Nephron progenitor cell (in vitro differentiated cells): Measurements from ENCODE around the gene IFT81.

Experiments
- DNase-seq: peaks from one replicate; pipeline ENCODE4 v3.0.0; 2021
- H3K27ac Mint-ChIP-seq: 2 replicates; pipeline ENCODE4 v1.8.0; 2021; ENCODE audit warnings: mild to moderate bottlenecking, moderate library complexity, mixed read lengths
- H3K27me3 Mint-ChIP-seq: 2 replicates; pipeline ENCODE4 v1.8.0; 2021; ENCODE audit warnings: mild to moderate bottlenecking, low read depth, mixed read lengths; ENCODE audit not compliant: poor library complexity
- H3K36me3 Mint-ChIP-seq: 2 replicates; pipeline ENCODE4 v1.8.0; 2021; ENCODE audit warnings: low read depth, mixed read lengths
- H3K4me1 Mint-ChIP-seq: 2 replicates; pipeline ENCODE4 v1.8.0; 2021; ENCODE audit warnings: mixed read lengths
- H3K4me3 Mint-ChIP-seq: 2 replicates; pipeline ENCODE4 v1.8.0; 2021; ENCODE audit warnings: mild to moderate bottlenecking, moderate library complexity, mixed read lengths
- H3K9me3 Mint-ChIP-seq: 2 replicates; pipeline ENCODE4 v1.8.0; 2021; ENCODE audit warnings: mild to moderate bottlenecking, moderate library complexity, mixed read lengths
- TF ChIP-seq, protein P1 (sequence below): fragments of 200-600 bp; sonication (generic); IDR thresholded peaks from 2 replicates; pipeline ENCODE4 v1.5.0; 2021; ENCODE audit warnings: antibody characterized with exemption

The IFT81 gene

GRCh38 chr12:110165540-110166159 is 41.5 kb downstream of the IFT81 start:
- TF ChIP-seq, protein P1, sequence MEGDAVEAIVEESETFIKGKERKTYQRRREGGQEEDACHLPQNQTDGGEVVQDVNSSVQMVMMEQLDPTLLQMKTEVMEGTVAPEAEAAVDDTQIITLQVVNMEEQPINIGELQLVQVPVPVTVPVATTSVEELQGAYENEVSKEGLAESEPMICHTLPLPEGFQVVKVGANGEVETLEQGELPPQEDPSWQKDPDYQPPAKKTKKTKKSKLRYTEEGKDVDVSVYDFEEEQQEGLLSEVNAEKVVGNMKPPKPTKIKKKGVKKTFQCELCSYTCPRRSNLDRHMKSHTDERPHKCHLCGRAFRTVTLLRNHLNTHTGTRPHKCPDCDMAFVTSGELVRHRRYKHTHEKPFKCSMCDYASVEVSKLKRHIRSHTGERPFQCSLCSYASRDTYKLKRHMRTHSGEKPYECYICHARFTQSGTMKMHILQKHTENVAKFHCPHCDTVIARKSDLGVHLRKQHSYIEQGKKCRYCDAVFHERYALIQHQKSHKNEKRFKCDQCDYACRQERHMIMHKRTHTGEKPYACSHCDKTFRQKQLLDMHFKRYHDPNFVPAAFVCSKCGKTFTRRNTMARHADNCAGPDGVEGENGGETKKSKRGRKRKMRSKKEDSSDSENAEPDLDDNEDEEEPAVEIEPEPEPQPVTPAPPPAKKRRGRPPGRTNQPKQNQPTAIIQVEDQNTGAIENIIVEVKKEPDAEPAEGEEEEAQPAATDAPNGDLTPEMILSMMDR, result no peak
- no peaks in the 10 kb centered on the region for H3K4me1 Mint-ChIP-seq
- H3K36me3 Mint-ChIP-seq, result peaks cover 71% of the 10 kb centered on the region
- H3K4me3 Mint-ChIP-seq, result no peak overlapping the region
- H3K27ac Mint-ChIP-seq, result no peak overlapping the region
- no peaks in the 10 kb centered on the region for H3K9me3 Mint-ChIP-seq
- no peak for DNase-seq
- no peaks in the 10 kb centered on the region for H3K27me3 Mint-ChIP-seq

DNA sequence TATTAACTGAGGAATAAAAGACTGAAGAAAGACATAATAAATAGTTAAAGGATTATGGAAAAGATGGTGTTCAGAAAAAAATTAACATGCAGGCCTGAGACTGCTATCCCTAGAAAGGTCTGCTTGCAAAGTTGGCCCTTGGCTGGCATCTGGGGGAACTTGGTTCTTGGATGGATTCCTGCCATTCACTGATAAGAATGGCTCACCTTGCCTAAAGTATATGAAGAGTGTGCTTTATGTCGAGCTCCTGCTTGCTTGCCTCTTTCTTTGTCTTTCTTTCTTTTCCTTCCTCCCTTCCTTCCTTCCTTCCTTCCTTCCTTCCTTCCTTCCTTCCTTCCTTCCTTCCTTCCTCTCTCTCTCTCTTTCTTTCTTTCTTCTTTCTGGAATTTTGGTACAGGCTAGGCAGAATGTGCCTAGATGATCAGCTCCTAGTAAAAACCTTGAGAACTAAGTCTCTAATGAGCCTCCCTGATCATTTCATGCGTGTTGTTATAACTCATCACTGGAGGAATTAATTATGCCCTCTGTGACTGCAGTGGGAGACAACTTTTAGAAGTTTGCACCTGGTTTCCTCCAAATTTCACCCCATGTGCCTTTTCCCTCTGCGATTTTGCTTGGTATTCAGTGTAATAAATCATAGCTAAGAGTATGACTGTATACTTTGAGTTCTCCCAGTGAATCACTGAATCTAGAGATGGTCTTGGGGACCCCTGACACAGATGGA is 44.7 kb downstream of the IFT81 start:
- Mint-ChIP-seq H3K4me3 (no peak overlapping the region), H3K36me3 (peaks cover 71% of the 10 kb centered on the region), H3K4me1 (peaks cover 9% of the 10 kb centered on the region), H3K27me3 (no peaks in the 10 kb centered on the region), H3K9me3 (peaks cover 13% of the 10 kb centered on the region), H3K27ac (no peak overlapping the region)
- no peak for DNase-seq
- TF ChIP-seq, protein P1, result no peak

GRCh38 chr12:110170535-110171185 is 46.5 kb downstream of the IFT81 start:
- peak overlapping the region; percentile 32 for H3K27ac Mint-ChIP-seq
- no peak for DNase-seq
- H3K36me3 Mint-ChIP-seq, result peaks cover 68% of the 10 kb centered on the region

DNA sequence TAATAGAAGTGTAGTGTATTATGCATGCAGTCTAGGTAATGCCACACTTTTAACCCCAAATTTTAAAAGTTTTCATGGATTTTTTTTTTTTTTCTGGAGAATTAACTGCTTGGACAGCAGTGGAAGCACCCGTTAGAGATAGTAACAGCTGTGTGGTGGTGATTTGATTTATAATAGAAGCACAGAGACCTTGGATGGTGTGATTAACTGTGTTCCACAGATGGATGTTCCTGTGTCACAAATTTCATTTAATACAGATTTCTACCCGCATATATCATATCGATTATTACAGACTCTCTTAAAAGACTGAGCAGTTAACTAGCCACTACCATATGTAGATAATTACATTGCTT is 47.0 kb downstream of the IFT81 start:
- Mint-ChIP-seq H3K4me3 (no peak overlapping the region), H3K36me3 (peaks cover 69% of the 10 kb centered on the region), H3K27ac (no peak overlapping the region), H3K4me1 (peaks cover 9% of the 10 kb centered on the region), H3K27me3 (no peaks in the 10 kb centered on the region), H3K9me3 (peaks cover 13% of the 10 kb centered on the region)
- DNase-seq, result no peak
- TF ChIP-seq, protein P1, result no peak

More at GRCh38 chr12:110170535-110171185, 46.5 kb downstream of the IFT81 start:
- Mint-ChIP-seq H3K4me3 (no peak overlapping the region), H3K27me3 (no peaks in the 10 kb centered on the region), H3K9me3 (peaks cover 13% of the 10 kb centered on the region), H3K4me1 (peaks cover 9% of the 10 kb centered on the region)
- TF ChIP-seq, protein P1, result no peak

- TF ChIP-seq, protein P1, result no peak
- peaks cover 13% of the 10 kb centered on the region for H3K9me3 Mint-ChIP-seq
- H3K4me3 Mint-ChIP-seq, result no peak overlapping the region
- no peaks in the 10 kb centered on the region for H3K27me3 Mint-ChIP-seq
- H3K27ac Mint-ChIP-seq, result no peak overlapping the region
- no peak for DNase-seq
- peaks cover 9% of the 10 kb centered on the region for H3K4me1 Mint-ChIP-seq
- H3K36me3 Mint-ChIP-seq, result peaks cover 74% of the 10 kb centered on the region
Observed at GRCh38 chr12:110171636-110172035, 47.5 kb downstream of the IFT81 start.
